IPS DF 4.7 (cell line): ENCODE data around the gene FAM210A.
"Not testable (repeated sequence)": the region's sequence is repeated elsewhere in the genome, so short reads cannot be mapped to it uniquely, and the experiment has no call there.

Experiments
- DNase-seq: peaks from one replicate; pipeline ENCODE4 v3.0.0-alpha.2; 2013; ENCODE audit warnings: low spot score; ENCODE audit errors: extremely low read depth

The FAM210A gene

DNA sequence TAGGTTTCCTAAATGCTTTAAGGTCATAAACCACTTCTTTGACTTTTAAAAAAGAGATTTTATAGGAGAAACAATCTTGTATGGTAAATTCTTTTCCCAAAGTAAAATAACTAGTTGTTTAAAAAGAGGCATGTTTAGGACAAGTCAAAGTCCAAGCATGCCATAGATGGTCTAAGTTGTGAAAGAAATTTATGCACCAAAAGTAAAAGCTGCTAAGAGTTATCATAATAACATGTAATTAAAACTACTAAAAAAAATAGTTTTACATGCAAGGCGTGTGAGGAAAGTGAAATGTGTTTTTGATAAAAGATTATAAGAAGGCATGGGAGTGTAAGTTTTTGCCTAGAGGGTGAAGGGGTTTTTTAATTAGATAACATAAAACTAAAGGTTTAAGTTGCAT, 22.5 kb downstream of the FAM210A start:
- DNase-seq = no peak

DNA sequence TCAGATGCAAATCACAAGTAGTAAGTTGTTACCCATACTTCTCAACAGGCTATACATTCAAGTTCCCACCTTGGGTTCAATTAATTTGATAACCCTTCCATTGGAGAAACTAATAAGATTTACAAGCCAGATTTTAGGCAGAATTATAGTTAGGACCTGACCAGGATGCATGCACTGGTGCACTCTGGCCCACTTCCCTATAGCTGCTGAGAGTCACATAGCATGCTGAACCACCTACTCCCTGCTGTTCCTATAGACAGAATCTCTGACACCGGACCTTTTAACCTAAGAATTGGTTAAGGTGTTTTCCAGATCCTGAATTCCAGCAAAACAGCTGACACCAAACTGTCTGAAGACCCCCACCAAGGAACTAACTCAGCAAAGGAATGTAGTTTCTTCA, 26.2 kb downstream of the FAM210A start:
- DNase-seq = no peak

DNA sequence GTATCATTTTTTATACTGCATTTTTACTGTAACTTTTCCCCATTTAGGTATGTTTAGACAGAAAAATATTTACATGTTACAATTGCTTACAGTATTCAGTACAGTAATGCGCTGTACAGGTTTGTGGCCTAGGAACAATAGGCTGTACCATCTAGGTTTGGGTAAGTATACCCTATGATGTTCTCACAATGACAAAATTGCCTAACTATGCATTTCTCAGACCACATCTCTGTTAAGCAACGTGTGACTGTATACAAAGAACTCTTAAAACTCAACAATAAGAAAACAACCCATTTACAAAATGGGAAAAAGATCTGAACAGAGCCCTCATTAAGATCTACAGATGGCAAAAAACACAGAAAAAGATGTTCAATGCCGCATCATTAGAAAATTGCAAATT, 29.4 kb downstream of the FAM210A start:
- DNase-seq = no peak

DNA sequence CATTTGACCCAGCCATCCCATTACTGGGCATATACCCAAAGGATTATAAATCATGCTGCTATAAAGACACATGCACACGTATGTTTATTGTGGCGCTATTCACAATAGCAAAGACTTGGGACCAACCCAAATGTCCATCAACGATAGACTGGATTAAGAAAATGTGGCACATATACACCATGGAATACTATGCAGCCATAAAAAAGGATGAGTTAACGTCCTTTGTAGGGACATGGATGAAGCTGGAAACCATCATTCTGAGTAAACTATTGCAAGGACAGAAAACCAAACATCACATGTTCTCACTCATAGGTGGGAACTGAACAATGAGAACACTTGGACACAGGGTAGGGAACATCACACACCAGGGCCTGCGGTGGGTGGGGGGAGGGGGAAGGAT, 31.0 kb downstream of the FAM210A start:
- DNase-seq = not testable (repeated sequence)

DNA sequence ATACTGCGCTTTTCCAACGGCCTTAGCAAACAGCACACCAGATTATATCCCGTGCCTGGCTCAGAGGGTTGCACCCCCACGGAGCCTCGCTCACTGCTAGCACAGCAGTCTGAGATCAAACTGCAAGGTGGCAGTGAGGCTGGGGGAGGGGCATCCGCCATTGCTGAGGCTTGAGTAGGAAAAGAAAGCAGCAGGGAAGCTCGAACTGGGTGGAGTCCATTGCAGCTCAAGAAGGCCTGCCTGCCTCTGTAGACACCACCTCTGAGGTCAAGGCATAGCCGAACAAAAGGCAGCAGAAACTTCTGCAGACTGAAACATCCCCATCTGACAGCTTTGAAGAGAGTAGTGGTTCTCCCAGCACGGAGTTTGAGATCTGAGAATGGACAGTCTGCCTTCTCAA, 36.3 kb downstream of the FAM210A start:
- not testable (repeated sequence) for DNase-seq

DNA sequence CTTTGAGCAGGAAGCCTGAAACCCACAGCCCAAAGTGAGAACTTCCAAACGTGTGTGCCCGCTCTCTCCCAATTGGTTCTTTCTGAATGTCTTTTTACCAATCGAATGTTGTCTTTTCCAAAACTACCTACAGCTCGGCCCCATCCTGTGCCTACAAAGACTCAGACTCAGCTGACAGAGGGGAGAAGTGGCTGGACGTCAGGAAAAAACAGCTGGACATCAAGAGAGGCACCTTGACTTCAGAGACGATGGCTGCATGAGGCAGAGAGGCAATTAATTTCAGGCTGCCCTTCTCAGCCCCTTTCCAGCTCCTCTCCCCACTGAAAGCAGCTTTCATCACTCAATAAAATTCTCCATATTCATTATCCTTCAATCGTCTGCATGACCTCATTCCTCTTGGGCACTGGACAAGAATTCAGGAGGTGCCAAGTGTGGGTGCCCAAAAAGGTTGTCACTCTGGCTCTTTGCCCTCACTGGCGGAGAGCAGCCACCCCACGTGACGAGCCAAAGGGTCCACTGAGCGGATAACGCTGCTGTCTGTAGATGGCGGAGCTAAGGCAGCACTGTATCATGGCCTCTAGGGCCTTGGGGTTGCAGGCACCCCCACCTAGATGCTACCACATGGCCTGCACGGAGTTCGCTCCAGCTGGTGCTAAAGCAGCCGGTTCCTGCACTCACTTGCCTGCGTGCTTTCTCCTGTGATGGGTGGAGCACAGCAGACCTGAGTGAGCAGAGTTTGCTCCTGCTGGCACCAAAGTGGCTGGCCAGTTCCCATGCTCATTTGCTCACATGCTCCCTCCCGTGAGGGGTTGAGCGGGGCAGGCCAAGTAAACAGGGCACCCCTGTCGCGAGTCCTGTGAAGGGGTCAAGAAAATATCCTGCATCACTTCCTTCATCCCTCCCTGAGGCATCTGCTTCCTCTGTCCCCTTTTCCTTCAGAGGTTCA, 37.9 kb downstream of the FAM210A start:
- DNase-seq = no peak

DNA sequence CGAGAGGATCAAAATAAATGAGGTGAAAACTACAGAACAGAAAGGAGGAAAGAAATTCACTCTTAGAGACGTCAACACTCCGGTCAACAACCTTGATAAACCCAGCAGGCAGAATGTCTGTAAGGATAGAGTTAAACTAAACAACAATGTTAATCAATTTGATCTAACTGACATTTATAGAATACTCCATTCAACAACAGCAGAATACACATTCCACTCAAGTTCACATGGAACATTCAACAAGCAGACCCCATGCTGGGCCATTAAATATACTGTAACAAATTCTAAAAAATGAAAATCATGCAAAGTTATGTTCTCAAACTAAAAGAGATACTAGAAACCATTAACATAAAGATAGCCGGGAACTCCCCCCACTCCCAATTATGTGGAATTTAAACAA, 41.8 kb downstream of the FAM210A start:
- DNase-seq = no peak

DNA sequence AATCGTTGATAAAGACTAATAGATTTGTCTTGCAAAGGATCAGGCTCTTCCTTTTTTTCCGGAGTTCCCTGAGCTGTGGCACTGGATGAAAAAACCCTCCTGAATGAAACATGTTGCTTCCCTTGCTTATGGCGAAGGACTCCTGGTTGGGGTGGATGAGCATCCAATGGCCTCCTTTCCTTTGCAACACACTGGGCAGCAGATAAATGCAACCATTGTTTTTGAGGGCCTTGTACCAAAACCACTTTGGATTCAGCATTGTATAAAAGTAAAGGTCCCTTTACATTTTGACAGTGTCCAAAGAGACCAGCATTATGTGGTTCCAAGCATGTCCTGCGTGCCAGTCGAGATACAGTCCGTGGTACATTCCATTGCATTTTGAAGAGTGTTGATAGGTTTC, 44.7 kb downstream of the FAM210A start:
- no peak for DNase-seq

DNA sequence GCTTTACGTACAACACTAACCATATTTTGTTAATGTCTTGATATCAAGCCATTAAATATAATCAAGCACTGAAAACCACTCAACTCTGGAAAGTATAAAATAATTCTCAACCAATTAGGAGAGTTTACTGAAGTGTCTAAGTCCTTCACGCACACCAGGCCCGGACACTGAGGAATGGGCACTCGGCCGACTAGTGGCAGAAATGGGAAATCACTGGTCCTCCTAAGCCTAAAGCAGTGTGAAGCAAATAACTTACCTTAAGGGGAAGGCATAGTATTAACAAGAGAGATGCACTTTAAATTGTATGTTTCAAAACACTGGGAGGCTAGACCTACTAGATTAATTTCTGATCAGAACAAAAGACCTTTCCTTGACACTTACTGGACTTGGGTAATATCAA, 45.7 kb downstream of the FAM210A start:
- no peak for DNase-seq

DNA sequence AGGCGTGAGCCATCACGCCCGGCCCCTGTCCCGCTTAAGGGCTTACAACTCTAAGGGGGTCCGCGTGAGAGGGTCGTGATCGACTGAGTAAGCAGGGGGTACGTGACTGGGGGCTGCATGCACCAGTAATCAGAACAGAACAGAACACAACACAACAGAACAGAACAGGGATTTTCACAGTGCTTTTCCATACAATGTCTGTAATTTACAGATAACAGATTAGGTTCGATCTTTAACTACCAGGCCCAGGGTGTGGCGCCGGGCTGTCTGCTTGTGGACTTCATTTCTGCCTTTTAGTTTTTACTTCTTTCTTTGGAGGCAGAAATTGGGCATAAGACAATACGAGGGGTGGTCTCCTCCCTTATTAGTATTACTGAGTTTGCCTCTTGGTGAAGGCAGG, 49.0 kb downstream of the FAM210A start:
- DNase-seq = not testable (repeated sequence)

DNA sequence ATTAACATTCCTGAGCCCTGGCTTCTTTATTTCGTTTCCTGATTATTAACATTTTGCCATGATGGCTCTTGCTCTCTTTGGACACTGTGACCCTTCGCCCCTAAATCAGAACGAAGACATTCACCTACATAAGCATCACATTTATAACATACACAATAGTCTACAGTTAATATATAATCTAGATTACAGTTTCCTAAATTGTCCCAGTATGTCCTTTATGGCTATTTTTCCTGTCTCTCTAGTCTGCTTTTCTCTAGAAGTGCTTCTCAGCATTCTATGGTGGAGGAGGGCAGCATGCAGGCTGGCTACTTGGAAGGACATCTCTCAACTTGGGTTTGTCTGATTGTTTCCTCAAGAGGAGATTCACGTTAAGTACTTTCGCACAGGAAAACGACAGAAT, 49.9 kb downstream of the FAM210A start:
- DNase-seq = no peak

DNA sequence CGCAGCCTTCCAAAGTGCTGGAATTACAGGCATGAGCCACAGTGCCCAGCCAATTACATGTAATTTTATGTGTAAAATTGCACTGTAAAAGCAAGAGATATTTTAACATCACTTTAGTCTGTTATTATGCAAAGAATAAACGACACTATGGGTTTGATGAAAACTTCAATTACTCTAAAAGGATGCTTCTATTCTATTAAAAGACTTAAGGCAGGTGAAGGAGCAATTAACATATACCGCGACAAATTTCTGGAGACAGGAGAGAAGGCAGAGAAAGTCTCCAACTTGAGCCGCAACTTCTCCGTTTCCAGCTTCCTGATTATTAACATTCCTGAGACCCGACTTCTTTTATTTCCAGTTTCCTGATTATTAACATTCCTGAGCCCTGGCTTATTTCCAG, 53.7 kb downstream of the FAM210A start:
- DNase-seq = no peak

DNA sequence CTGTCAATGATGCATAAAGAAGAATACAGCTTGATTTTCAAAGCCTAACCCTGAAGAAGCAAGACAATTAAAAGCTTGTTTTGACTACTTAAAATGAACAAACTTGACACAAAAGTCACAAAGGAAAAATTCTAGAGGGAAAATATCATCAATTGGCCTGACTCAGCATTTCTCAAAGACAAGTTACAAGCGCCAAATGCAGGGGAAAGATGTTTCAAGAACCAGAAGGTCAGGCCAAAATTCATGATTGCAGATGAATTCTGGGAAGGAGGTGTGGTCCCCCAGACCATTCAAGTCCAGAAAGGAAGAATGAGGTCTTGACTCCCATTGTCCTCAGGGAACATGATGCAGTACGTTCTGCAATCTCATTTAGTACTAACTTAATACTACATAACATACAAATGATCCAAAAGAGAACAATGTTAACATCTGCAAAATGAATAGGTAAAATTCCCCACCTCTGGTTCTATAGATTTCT, 64.5 kb downstream of the FAM210A start:
- no peak for DNase-seq

DNA sequence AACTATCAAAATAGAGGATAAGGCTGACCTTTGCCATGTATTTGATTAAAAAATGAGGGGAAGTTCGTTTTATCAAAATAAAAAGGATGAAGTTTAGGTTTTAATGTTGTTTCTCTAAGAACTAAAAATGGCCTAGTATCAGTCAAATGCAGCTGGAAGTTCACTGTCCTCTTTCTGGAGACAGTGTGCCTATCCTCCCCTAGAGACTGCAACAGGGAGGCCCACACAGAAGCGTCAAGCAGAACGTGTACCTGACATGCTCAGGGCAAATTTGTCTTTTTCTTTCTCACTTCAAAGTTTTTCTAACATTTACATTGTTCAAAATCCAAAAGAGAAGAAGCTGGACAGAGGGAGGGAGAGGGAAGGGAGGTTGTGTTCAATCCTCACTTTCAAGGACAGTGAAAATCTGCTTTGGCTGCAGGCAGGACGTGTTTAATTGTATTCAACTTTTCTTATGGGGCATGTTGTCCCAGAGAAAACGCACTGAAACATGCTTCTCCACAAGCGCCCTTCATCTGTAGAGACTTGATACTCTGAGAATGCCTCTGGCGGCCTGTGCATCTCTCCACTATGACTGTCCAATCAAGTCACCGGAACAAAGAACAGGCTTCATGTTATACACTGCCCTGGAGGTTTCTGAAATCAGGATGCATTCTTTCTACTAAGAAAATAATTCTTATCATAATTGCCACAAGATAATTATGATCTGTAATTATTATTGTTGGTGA, 65.1 kb downstream of the FAM210A start:
- no peak for DNase-seq

DNA sequence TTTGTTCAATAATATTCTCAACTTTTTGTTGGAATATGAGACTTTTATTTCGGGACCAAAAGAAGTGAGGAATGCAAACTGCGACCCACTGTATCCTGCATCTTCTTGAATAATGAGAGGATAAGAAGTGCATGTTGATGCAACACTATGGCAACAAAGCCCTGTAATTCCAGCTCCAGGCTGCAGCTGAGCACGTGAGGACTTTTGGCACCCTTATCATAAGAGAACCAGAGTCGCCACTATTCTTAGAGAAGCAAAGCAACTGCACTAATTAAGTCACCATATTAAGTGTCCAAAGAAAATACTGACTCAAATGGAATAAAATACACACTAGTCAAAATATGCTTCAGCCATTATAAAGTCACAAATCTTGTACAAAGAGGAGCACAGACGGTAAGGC, 65.8 kb downstream of the FAM210A start:
- no peak for DNase-seq

DNA sequence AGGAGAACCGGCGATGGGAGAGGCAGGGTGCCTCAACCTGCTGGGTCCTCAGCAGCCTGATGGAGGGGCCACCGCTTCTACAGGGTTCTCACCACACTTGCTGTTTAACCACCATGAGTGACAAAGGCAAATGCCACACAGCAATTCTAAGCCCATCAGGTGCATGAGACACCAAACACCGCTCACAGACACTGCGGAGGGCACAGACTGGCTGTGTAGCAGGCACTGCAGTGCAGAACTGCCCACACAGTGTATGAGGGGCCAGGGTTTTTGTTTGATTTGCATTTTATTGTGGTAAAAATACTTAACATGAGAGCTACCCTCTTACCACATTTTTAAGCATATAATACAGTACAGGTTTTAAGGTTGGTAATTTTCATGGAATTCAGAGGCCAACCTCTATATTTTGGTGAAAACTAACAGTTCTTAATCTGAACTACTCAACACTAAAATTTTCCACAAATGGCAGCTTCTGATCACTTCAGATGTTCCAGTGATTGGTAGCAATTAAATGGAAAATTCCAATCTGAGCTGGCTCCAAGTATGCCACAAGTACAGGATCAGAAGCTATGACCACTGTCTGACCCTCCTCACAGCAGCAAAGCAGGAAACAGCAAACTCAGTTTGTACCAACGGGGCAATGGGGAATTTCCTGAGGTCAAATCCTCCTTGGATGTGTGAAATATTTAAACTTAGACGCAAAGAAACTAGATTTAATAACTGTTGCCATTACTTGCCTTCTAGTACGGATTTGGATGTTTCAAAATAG, 67.7 kb downstream of the FAM210A start:
- DNase-seq = no peak

DNA sequence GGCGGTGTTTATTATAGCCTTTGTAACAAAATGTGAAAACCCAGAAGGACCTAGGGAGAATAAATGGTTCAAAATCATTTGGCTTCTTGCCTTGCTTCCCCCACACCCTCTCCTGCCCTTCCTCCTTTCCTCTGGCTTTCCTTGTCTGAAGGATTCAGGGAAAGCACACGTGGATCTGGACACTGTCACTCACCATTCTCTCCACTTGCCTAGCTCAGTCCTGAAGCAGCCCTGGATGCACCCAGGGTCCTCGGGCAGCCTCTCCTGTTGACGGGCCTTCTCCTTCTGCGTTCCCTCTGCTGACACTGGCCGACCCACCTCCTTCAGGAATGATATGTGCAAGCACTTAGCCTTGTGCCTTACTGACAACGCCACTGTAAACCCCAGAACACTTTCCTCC, 68.4 kb downstream of the FAM210A start:
- DNase-seq = no peak

DNA sequence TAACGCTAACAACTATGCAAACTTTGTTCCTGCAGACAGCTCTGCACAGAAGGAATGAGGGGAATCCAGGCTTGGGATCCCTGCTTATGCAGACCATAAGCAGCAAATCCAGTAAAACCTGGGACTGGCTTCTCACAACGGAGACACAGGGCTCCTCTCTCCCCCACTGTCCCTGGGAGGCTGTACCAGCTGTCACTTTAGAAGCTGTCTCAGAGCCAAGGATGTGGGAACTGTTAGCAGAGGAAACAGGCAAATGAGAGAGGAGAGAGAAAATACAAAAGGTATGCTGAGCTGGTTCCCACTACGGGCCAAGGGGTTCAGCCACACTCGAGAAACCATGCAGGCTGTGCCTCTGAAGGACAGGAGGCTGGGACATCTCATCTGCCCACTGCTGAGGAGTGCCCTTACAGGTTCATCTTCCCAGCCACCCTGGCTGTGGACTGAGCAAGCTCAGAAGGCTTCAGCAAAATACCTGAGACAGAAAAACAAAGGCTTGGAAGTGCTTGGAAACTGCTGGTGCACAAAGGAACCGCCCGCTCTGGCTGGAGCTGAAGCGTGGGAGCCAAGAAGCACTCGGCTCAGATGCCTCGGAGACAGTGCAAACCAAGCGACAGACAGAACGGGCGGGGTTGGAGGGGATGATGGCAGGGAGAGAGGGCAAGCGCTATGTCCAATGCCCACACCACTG, 72.5 kb downstream of the FAM210A start:
- DNase-seq = no peak

DNA sequence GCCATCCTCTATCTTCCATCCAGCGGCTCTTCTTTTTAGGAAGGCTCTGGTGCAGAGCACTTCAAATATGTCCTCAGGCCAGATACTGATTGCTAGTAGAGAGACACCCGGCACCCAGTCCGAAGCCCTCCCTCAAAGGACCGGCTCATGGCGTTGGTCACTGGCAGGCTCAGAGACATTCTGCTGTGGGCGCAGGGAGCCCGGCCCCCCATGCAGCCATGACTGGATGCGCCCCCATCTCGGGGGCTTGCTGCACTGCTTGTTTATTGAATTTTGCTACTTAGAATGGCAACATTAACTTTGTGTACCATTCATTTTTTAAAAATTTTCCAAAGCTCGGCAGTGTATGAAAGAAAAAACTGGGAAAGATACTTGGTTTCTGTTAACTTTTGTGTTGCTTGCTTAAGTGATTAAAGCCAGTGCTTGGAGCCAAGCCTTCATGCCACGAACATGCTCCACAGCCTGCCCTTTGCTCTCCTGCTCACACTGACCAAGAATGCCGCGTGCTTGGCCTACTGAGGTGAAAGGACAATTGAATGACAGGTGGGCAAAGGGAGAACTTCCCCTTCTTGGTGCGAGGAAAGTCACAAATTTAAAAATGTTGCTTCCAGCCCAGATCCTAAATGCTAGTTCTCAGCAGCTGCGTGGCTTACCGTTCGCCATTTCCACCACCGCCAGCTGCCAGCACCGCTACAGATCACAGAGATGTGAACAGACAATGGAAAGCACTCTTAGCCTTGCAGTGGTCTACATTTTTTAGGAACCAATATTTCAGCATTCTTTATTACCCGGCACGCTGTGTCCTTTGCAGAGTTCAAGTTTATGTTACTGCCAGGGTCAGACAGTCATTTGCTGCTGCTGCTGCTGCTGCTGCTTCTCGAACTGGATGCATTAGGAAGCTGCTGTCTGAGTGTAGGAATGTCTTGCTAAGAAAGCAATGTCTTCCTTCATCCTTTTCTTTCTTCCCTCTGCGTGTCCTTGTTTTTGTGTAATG, 76.7 kb downstream of the FAM210A start:
- DNase-seq = no peak

DNA sequence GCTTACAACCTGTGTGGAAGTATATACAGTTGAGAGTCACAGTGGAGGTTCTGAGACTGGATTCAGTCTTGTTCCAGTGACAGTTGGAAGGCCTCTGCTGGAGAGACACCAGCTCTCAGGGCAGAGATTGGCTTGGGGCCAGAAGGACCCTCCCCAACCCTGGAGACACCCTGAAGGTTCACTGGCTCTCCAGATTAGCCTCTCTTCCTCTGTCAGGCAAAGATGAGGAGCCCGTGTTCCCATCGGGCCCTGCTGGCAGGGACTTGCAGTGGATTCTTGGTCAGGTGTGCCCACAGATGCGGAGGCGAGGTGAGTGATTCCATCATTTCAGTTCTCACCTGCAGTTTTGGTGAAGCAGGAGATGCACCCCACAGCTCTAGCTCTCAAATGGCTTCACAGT, 78.6 kb downstream of the FAM210A start:
- DNase-seq = no peak
